DOHH2 (cell line): ENCODE data around the gene MYH11.

Source experiments
- H3F3A ChIP-seq: fragments of 200-600 bp; sonication (generic), shearing (Covaris generic); 2 replicates; pipeline ENCODE4 v1.6.0; 2016; ENCODE audit warnings: antibody characterized with exemption, mild to moderate bottlenecking; ENCODE audit not compliant: control insufficient read depth, insufficient read depth
- H3K27ac ChIP-seq: fragments of 200-600 bp; sonication (generic); 2 replicates; pipeline ENCODE4 v1.5.1; 2014; ENCODE audit warnings: low read depth, mild to moderate bottlenecking, low read length, moderate library complexity
- H3K27me3 ChIP-seq: fragments of 200-600 bp; sonication (generic); 2 replicates; pipeline ENCODE4 v1.6.1; 2014; ENCODE audit warnings: mild to moderate bottlenecking, low read length, mixed read lengths; ENCODE audit not compliant: control insufficient read depth
- H3K36me3 ChIP-seq: fragments of 200-600 bp; sonication (generic); 2 replicates; pipeline ENCODE4 v1.6.1; 2014; ENCODE audit warnings: mild to moderate bottlenecking, low read length, moderate library complexity, mixed read lengths; ENCODE audit not compliant: control insufficient read depth
- H3K4me1 ChIP-seq: fragments of 200-600 bp; sonication (generic); 2 replicates; pipeline ENCODE4 v1.6.1; 2014; ENCODE audit warnings: mild to moderate bottlenecking, low read length, mixed read lengths; ENCODE audit not compliant: control insufficient read depth
- H3K4me2 ChIP-seq: fragments of 200-600 bp; sonication (generic); 2 replicates; pipeline ENCODE4 v1.6.0; 2014; ENCODE audit warnings: mild to moderate bottlenecking, low read length, moderate library complexity
- H3K4me3 ChIP-seq: fragments of 200-600 bp; sonication (generic); 2 replicates; pipeline ENCODE4 v1.5.1; 2014; ENCODE audit warnings: mild to moderate bottlenecking, low read length, mixed read lengths
- H3K79me2 ChIP-seq: fragments of 200-600 bp; sonication (generic); 2 replicates; pipeline ENCODE4 v1.6.1; 2014; ENCODE audit warnings: mild to moderate bottlenecking, low read length, mixed read lengths; ENCODE audit not compliant: control insufficient read depth
- H3K9me2 ChIP-seq: fragments of 200-600 bp; sonication (generic); replicated peaks from 2 replicates; pipeline ENCODE4 v1.6.1; 2014; ENCODE audit warnings: mild to moderate bottlenecking, low read length, mixed read lengths; ENCODE audit not compliant: control insufficient read depth
- H3K9me3 ChIP-seq: fragments of 200-600 bp; sonication (generic); 2 replicates; pipeline ENCODE4 v1.6.1; 2014; ENCODE audit warnings: antibody characterized with exemption, low read length, mixed read lengths; ENCODE audit not compliant: control insufficient read depth, insufficient read depth
- H4K20me1 ChIP-seq: fragments of 200-600 bp; sonication (generic); 2 replicates; pipeline ENCODE4 v1.6.0; 2014; ENCODE audit warnings: low read depth, mild to moderate bottlenecking, antibody characterized with exemption, low read length, moderate library complexity; ENCODE audit not compliant: control insufficient read depth, insufficient read depth
- EZH2phosphoT487 ChIP-seq: fragments of 200-600 bp; sonication (generic); IDR thresholded peaks from 2 replicates; pipeline ENCODE4 v1.6.1; 2017; ENCODE audit warnings: borderline replicate concordance, mild to moderate bottlenecking, antibody characterized with exemption, low read length, moderate library complexity, mixed read lengths
- TF ChIP-seq, protein P1 (sequence below): fragments of 200-600 bp; sonication (generic); IDR thresholded peaks from one replicate; pipeline ENCODE4 v1.5.1; 2014; ENCODE audit warnings: antibody characterized with exemption, mild to moderate bottlenecking, low read depth, low read length; ENCODE audit not compliant: poor library complexity, severe bottlenecking

Gene MYH11

DNA sequence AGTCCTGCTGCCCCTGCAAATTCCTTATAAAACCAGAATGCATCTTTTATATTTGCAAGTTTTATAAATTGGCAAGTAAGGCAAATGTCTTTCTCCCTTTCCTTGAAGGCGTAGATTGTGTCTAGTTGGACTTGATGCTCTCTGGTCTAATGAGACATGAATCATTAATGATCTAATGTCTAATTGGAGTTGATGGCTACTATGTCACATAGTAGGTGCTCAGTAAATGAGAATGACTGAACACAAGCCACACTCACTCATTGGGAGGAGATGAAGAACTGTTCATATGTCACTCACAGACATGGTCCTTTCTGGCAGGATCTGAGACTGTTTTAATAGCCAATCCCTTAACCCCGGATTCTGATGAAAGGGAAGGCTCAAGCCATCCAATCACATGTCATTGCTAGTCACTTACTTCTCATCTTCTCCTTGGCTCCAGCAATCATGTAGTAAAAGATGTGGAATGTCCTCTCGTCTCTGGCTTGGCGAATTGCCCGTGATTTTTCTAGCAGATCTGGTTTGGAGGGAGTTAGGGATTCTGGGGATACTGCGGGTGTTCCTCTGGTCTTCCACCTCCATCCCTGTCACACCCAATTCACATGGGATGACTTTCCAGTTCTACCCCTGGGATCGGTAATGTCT lies 81.0 kb downstream of the MYH11 start:
- TF ChIP-seq, protein P1, sequence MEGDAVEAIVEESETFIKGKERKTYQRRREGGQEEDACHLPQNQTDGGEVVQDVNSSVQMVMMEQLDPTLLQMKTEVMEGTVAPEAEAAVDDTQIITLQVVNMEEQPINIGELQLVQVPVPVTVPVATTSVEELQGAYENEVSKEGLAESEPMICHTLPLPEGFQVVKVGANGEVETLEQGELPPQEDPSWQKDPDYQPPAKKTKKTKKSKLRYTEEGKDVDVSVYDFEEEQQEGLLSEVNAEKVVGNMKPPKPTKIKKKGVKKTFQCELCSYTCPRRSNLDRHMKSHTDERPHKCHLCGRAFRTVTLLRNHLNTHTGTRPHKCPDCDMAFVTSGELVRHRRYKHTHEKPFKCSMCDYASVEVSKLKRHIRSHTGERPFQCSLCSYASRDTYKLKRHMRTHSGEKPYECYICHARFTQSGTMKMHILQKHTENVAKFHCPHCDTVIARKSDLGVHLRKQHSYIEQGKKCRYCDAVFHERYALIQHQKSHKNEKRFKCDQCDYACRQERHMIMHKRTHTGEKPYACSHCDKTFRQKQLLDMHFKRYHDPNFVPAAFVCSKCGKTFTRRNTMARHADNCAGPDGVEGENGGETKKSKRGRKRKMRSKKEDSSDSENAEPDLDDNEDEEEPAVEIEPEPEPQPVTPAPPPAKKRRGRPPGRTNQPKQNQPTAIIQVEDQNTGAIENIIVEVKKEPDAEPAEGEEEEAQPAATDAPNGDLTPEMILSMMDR: no peak
- TF ChIP-seq EZH2phosphoT487: no peak
- peaks cover 4% of the 10 kb centered on the region; the same call in 1 of the 2 replicates for H3K27me3 ChIP-seq
- no peaks in the 10 kb centered on the region for H3F3A ChIP-seq
- H3K4me3 ChIP-seq: no peak overlapping the region
- H3K4me2 ChIP-seq: no peak overlapping the region
- H3K36me3 ChIP-seq: no peaks in the 10 kb centered on the region
- H3K27ac ChIP-seq: no peak overlapping the region
- H3K79me2 ChIP-seq: no peaks in the 10 kb centered on the region
- no peaks in the 10 kb centered on the region for H3K9me3 ChIP-seq
- no peaks in the 10 kb centered on the region for H4K20me1 ChIP-seq
- H3K9me2 ChIP-seq: no peaks in the 10 kb centered on the region
- peaks cover 4% of the 10 kb centered on the region; the same call in 1 of the 2 replicates for H3K4me1 ChIP-seq

DNA sequence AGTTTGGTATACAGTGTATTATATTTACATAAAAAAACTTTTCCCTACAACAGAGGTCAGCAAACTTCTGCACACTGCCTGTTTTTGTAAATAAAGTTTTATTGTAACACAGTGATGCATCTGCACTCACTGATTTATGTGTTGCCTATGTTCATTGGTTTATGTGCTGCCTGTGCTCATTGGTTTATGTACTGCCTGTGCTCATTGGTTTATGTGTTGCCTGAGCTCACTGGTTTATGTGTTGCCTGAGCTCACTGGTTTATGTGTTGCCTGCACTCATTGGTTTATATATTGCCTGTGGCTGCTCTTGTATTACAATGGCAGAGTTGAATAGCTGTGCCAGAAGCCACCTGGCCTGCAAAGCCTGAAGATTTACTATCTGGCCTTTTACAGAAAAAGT lies 81.6 kb downstream of the MYH11 start:
- Histone ChIP-seq H3K27me3 (no peaks in the 10 kb centered on the region), H3K4me1 (peaks cover 4% of the 10 kb centered on the region; the same call in 1 of the 2 replicates), H3F3A (no peaks in the 10 kb centered on the region), H3K36me3 (no peaks in the 10 kb centered on the region), H3K4me3 (no peak overlapping the region), H3K27ac (no peak overlapping the region), H3K9me3 (no peaks in the 10 kb centered on the region), H3K4me2 (no peak overlapping the region), H4K20me1 (no peaks in the 10 kb centered on the region), H3K9me2 (no peaks in the 10 kb centered on the region), H3K79me2 (no peaks in the 10 kb centered on the region)
- TF ChIP-seq EZH2phosphoT487: no peak
- TF ChIP-seq, protein P1: no peak

DNA sequence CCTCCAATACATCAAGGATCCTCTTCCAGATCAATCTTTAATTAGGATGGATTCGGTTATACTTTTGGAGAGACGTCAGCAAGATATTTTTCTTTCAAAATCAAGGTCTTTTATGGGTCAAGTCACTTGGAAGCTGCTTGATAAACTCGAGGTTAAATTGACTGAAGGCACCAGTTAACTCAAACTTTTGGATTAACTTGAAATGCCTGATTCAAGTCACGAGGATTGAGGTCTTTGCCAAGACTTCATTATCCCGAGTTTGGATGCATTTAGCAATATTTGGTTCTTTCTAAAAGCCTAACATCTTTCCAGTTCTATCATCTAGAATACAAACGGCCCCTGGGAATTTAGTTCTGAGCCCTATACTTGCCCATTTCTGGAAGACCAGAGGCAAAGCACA lies 82.9 kb downstream of the MYH11 start:
- no peaks in the 10 kb centered on the region for H4K20me1 ChIP-seq
- H3K36me3 ChIP-seq: no peaks in the 10 kb centered on the region
- no peaks in the 10 kb centered on the region for H3K79me2 ChIP-seq
- TF ChIP-seq, protein P1: no peak
- TF ChIP-seq EZH2phosphoT487: no peak
- no peak overlapping the region for H3K4me3 ChIP-seq
- H3K4me2 ChIP-seq: no peak overlapping the region
- peaks cover 4% of the 10 kb centered on the region; the same call in 1 of the 2 replicates for H3K4me1 ChIP-seq
- H3K9me3 ChIP-seq: no peaks in the 10 kb centered on the region
- no peaks in the 10 kb centered on the region for H3K27me3 ChIP-seq
- no peak overlapping the region for H3K27ac ChIP-seq
- no peaks in the 10 kb centered on the region for H3F3A ChIP-seq
- H3K9me2 ChIP-seq: no peaks in the 10 kb centered on the region
